Gastroesophageal sphincter (tissue), 4 donors: ENCODE data around the gene ADAM12. TPM values are rescaled to one million over a fixed set of nuclear protein-coding genes. Genes with fewer than 3 reads are reported as not detected.

ENCODE experiments used
- ATAC-seq: fragments of 150-250 bp; one replicate; pipeline ENCODE4 v1.9.1; 2016; ENCODE audit warnings: mild to moderate bottlenecking, moderate library complexity
- H3K27ac ChIP-seq, 4 donors: fragments of 200-600 bp; sonication (generic) in 3 of 4; 1 replicate in 3 of 4; 2 replicates in 1 of 4; pipeline ENCODE4 v1.5.1; 2016 to 2019
- H3K27me3 ChIP-seq: fragments of 200-600 bp; sonication (generic); one replicate; pipeline ENCODE4 v1.5.1; 2019
- H3K36me3 ChIP-seq, 2 donors: fragments of 200-600 bp; sonication (generic); one replicate each; pipeline ENCODE4 v1.5.1; 2019; ENCODE audit warnings: control low read depth in 1 of 2
- H3K4me1 ChIP-seq, 3 donors: fragments of 200-600 bp; sonication (generic); 1 replicate in 2 of 3; 2 replicates in 1 of 3; pipeline ENCODE4 v1.5.1; 2016 to 2019; ENCODE audit warnings: control low read depth in 2 of 3
- H3K4me3 ChIP-seq, 2 donors: fragments of 200-600 bp; sonication (generic); one replicate each; pipeline ENCODE4 v1.5.1; 2019; ENCODE audit warnings: mild to moderate bottlenecking in 1 of 2, moderate library complexity in 1 of 2
- H3K9me3 ChIP-seq, 3 donors: fragments of 200-600 bp; sonication (generic); one replicate each; pipeline ENCODE4 v1.5.1; 2017 to 2019; ENCODE audit warnings: control low read depth in 2 of 3
- EP300 ChIP-seq: sonication (generic); formaldehyde crosslinking; IDR thresholded peaks from one replicate; pipeline ENCODE4 v1.6.1; 2017; ENCODE audit warnings: antibody characterized with exemption, mild to moderate bottlenecking
- POLR2A ChIP-seq, 2 donors: fragments of 450-650 bp; IDR thresholded peaks; one replicate each; pipeline ENCODE4 v1.6.1; 2017; ENCODE audit warnings: antibody characterized with exemption in 2 of 2, mild to moderate bottlenecking in 2 of 2, moderate library complexity in 1 of 2
- POLR2AphosphoS5 ChIP-seq: sonication (generic); formaldehyde crosslinking; IDR thresholded peaks from one replicate; pipeline ENCODE4 v1.6.1; 2017; ENCODE audit warnings: antibody characterized with exemption
- WGBS, 2 donors: methylation state at CpG; one replicate each; pipeline ENCODE4 v1.1.5; 2018; ENCODE audit warnings: low coverage in 1 of 2; 5-methylcytosine and 5-hydroxymethylcytosine counted together
- total RNA-seq, 4 donors: library from RNA; depleted of rRNA; stranded (reverse); fragments of >200 nt; gene quantifications; one replicate each; pipeline ENCODE4 v1.1.0, GENCODE V29; 2016
- TF ChIP-seq, protein P1 (sequence below), 4 experiments: fragments of 200-600 bp in 2 of 4; fragments of 450-650 bp in 2 of 4; sonication (generic) in 1 of 4; IDR thresholded peaks; one replicate each; pipeline ENCODE4 v1.5.1; 2017 to 2019; ENCODE audit warnings: antibody characterized with exemption in 4 of 4, mild to moderate bottlenecking in 2 of 4, moderate library complexity in 2 of 4

Gene ADAM12
- total RNA-seq, 4 donors from 2014 or later, result 0.27 to 1.2 (median 0.89) TPM

DNA sequence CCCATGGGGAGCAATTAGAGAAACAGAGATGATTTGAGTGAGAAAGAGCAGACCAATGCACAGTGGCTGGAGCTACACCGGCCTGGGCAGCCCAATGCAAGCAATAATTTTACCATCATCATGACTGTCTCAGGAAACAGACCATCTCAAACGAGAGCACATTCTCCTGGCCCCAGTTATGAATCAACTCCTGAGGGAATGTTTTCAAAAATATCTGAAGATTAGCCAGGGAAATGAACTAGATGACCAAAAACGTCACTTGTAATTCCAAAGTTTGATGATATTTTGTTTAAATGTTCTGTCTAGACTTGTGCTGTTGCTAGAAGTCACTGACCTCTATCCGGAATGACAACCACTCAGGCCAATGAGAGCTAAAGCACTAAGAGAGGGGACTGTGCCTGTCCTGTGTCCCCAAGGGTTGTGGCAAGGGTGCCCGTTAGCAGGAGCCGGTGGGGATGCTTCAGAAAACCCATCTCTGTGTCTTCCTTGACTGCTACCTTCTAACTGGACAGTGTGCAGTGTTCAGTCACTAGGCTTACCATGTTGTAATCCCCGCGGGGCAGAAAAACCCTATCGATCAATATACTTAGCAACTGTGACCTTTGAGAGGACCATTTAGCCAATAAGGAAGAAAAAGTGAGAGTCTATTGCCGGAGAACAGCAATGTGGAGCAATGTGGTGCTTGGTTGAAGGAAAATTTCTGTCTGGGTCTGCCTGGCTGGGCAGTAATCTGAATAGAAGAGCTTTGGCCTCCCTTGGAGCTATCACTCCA lies 202.4 kb downstream of the ADAM12 start:
- 62 to 66% methylated on average over 6 to 8 of the region's 10 CpGs for WGBS, 2 donors
- TF ChIP-seq, protein P1, sequence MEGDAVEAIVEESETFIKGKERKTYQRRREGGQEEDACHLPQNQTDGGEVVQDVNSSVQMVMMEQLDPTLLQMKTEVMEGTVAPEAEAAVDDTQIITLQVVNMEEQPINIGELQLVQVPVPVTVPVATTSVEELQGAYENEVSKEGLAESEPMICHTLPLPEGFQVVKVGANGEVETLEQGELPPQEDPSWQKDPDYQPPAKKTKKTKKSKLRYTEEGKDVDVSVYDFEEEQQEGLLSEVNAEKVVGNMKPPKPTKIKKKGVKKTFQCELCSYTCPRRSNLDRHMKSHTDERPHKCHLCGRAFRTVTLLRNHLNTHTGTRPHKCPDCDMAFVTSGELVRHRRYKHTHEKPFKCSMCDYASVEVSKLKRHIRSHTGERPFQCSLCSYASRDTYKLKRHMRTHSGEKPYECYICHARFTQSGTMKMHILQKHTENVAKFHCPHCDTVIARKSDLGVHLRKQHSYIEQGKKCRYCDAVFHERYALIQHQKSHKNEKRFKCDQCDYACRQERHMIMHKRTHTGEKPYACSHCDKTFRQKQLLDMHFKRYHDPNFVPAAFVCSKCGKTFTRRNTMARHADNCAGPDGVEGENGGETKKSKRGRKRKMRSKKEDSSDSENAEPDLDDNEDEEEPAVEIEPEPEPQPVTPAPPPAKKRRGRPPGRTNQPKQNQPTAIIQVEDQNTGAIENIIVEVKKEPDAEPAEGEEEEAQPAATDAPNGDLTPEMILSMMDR (IDR thresholded peaks at IDR 0.05), result no peak
- TF ChIP-seq POLR2AphosphoS5, result no peak
- no peak for TF ChIP-seq EP300
- TF ChIP-seq POLR2A (IDR thresholded peaks at IDR 0.05), result no peak
- Histone ChIP-seq H3K27me3 (peaks cover 6% of the 10 kb centered on the region), H3K9me3 (no peaks in the 10 kb centered on the region), H3K27ac (no peak overlapping the region), H3K4me3 (no peak overlapping the region), H3K36me3 (no peaks in the 10 kb centered on the region), H3K4me1 (no peaks in the 10 kb centered on the region)
- no peak for ATAC-seq

- no peaks in the 10 kb centered on the region for H3K27me3 ChIP-seq
- no peak overlapping the region for H3K4me3 ChIP-seq
- no peak for ATAC-seq
- H3K27ac ChIP-seq, result no peak overlapping the region
- 75 to 100% methylated on average over 1 of the region's 6 CpGs for WGBS, 2 donors
- TF ChIP-seq, protein P1 (IDR thresholded peaks at IDR 0.05), result no peak
- no peak for TF ChIP-seq POLR2A (IDR thresholded peaks at IDR 0.05)
- no peak for TF ChIP-seq POLR2AphosphoS5
- TF ChIP-seq EP300, result no peak
- H3K4me1 ChIP-seq, result no peaks in the 10 kb centered on the region
- no peaks in the 10 kb centered on the region for H3K36me3 ChIP-seq
- H3K9me3 ChIP-seq, result no peaks in the 10 kb centered on the region
Measured at GRCh38 chr10:126181626-126182025, 206.7 kb downstream of the ADAM12 start.

DNA sequence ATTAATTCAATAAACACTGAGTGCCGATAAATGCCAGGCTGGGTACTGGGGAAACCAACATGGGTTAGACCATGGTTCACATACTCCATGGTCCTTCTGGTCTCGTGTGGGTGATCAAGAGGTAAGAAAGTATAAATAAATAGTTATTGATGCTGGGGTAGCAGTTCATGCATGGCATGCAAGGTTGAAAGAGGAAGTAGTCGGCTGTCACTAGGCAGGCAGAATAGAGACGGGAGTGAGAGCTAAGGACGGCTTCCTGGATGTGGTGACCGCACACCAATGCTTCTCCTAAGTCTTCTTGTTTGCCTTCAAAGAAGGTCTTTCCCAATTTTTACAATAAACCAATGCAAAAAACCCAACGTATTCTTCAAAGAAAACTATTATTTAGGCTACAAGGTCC lies 208.6 kb downstream of the ADAM12 start:
- no peak for ATAC-seq
- TF ChIP-seq POLR2AphosphoS5 (no peak), EP300 (no peak), POLR2A (IDR thresholded peaks at IDR 0.05) (no peak)
- TF ChIP-seq, protein P1 (IDR thresholded peaks at IDR 0.05), result no peak
- no peaks in the 10 kb centered on the region for H3K9me3 ChIP-seq
- 80 to 100% methylated on average over 2 to 7 of the region's 7 CpGs for whole genome bisulfite sequencing, 2 donors
- peaks cover 7% of the 10 kb centered on the region for H3K27me3 ChIP-seq
- no peak overlapping the region for H3K4me3 ChIP-seq
- H3K4me1 ChIP-seq, result no peaks in the 10 kb centered on the region
- no peaks in the 10 kb centered on the region for H3K36me3 ChIP-seq
- no peak overlapping the region for H3K27ac ChIP-seq

- no peak for ATAC-seq
- H3K36me3 ChIP-seq, result no peaks in the 10 kb centered on the region
- TF ChIP-seq POLR2A (IDR thresholded peaks at IDR 0.05) (no peak), POLR2AphosphoS5 (no peak), EP300 (no peak)
- TF ChIP-seq, protein P1 (IDR thresholded peaks at IDR 0.05), result no peak
- no peak overlapping the region for H3K4me3 ChIP-seq
- peaks cover 7% of the 10 kb centered on the region for H3K27me3 ChIP-seq
- H3K9me3 ChIP-seq, result no peaks in the 10 kb centered on the region
- no peak overlapping the region for H3K27ac ChIP-seq
- WGBS, 2 donors, result 63 to 64% methylated on average over 7 of the region's 7 CpGs
- no peaks in the 10 kb centered on the region for H3K4me1 ChIP-seq
Measured at GRCh38 chr10:126177417-126178030, 210.8 kb downstream of the ADAM12 start.
